Measurements from ENCODE around the gene OAF.
"Not testable (repeated sequence)": the region's sequence is repeated elsewhere in the genome, so short reads cannot be mapped to it uniquely, and the experiment has no call there.

- TF ChIP-seq CTCF, POLR2A (IDR thresholded peaks at IDR 0.05): not testable (repeated sequence)
Observed at GRCh38 chr11:120180063-120180462, 30.8 kb upstream of the OAF start.
